Karpas-422 (cell line): Measurements from ENCODE around the gene CPED1. TPM values are rescaled to one million over a fixed set of nuclear protein-coding genes. Genes with fewer than 3 reads are reported as not detected.

ENCODE experiments used
- DNase-seq: peaks from one replicate; pipeline ENCODE4 v3.0.0-alpha.2; 2015
- H2AFZ ChIP-seq: fragments of 200-600 bp; sonication (generic); 2 replicates; pipeline ENCODE4 v1.6.1; 2014; ENCODE audit warnings: antibody characterized with exemption, low read length, mixed read lengths
- H3K27ac ChIP-seq: fragments of 200-600 bp; sonication (generic); 2 replicates; pipeline ENCODE4 v1.5.1; 2014; ENCODE audit warnings: mild to moderate bottlenecking, low read length, moderate library complexity
- H3K27me3 ChIP-seq: fragments of 200-600 bp; sonication (generic); 2 replicates; pipeline ENCODE4 v1.6.1; 2014; ENCODE audit warnings: low read length, mixed read lengths
- H3K36me3 ChIP-seq: fragments of 200-600 bp; sonication (generic); 2 replicates; pipeline ENCODE4 v1.6.1; 2014; ENCODE audit warnings: low read length, mixed read lengths; ENCODE audit not compliant: insufficient read depth
- H3K4me1 ChIP-seq: fragments of 200-600 bp; sonication (generic); 2 replicates; pipeline ENCODE4 v1.6.1; 2014; ENCODE audit warnings: mild to moderate bottlenecking, low read length, mixed read lengths
- H3K4me2 ChIP-seq: fragments of 200-600 bp; sonication (generic); 2 replicates; pipeline ENCODE4 v1.6.1; 2014; ENCODE audit warnings: low read length, low read depth, mild to moderate bottlenecking; ENCODE audit not compliant: poor library complexity, severe bottlenecking
- H3K4me3 ChIP-seq: fragments of 200-600 bp; sonication (generic); 2 replicates; pipeline ENCODE4 v1.5.1; 2014; ENCODE audit warnings: mild to moderate bottlenecking, antibody characterized with exemption, low read length, mixed read lengths
- H3K79me2 ChIP-seq: fragments of 200-600 bp; sonication (generic); 2 replicates; pipeline ENCODE4 v1.6.1; 2014; ENCODE audit warnings: mild to moderate bottlenecking, low read length, mixed read lengths
- H3K9ac ChIP-seq: fragments of 200-600 bp; sonication (generic); 2 replicates; pipeline ENCODE4 v1.6.0; 2014; ENCODE audit warnings: low read length
- H3K9me2 ChIP-seq: fragments of 200-600 bp; sonication (generic), shearing (Covaris generic); replicated peaks from 2 replicates; pipeline ENCODE4 v1.6.0; 2014; ENCODE audit warnings: mild to moderate bottlenecking, low read length, moderate library complexity; ENCODE audit not compliant: insufficient read depth
- H3K9me3 ChIP-seq: fragments of 300-700, 200-600 bp; sonication (generic); 2 replicates; pipeline ENCODE4 v1.6.1; 2014; ENCODE audit warnings: low read length, mixed read lengths
- H4K20me1 ChIP-seq: fragments of 200-600 bp; sonication (generic); 2 replicates; pipeline ENCODE4 v1.6.1; 2014; ENCODE audit warnings: mild to moderate bottlenecking, antibody characterized with exemption, low read length, low read depth; ENCODE audit not compliant: insufficient read depth
- total RNA-seq: library from RNA; depleted of rRNA; stranded (reverse); fragments of >200 nt; shearing (Covaris generic); gene quantifications from 2 replicates; pipeline ENCODE4 v1.2.3, GENCODE V29; 2014; ENCODE audit warnings: low replicate concordance

CPED1 gene
- total RNA-seq, 1 experiment from 2014 or later: 0.04 TPM

GRCh38 chr7:121336579-121336978 is 348.1 kb downstream of the CPED1 start:
- Histone ChIP-seq H4K20me1 (no peaks in the 10 kb centered on the region), H3K9ac (no peak overlapping the region), H3K79me2 (no peaks in the 10 kb centered on the region), H3K36me3 (no peaks in the 10 kb centered on the region), H3K27me3 (no peaks in the 10 kb centered on the region), H3K27ac (no peak overlapping the region), H3K4me1 (no peaks in the 10 kb centered on the region), H2AFZ (no peak overlapping the region), H3K4me3 (no peak overlapping the region), H3K9me3 (no peaks in the 10 kb centered on the region), H3K4me2 (no peak overlapping the region), H3K9me2 (no peaks in the 10 kb centered on the region)
- no peak for DNase-seq

DNA sequence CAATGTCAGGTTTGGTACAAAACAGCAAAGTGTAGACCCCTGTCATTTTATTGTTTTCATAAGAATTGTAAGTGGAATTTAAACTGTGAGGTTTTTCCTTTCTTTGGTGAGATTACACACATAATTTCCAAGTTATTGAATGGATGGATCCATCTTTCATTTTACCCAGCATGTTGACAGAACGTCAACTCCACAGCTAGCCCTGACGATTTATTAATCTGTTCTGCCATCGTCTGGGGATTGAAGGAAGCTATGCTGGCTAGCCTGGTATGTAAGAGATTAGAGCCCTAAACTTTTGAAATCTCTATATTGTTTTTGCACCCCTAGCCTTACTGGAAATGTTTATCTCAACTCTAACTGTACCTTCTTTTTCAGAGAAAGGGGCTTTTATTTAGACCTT is 348.9 kb downstream of the CPED1 start:
- no peak overlapping the region for H2AFZ ChIP-seq
- no peak overlapping the region for H3K9ac ChIP-seq
- H3K4me1 ChIP-seq: no peaks in the 10 kb centered on the region
- H3K36me3 ChIP-seq: no peaks in the 10 kb centered on the region
- DNase-seq: peak; percentile 45
- no peaks in the 10 kb centered on the region for H3K79me2 ChIP-seq
- no peaks in the 10 kb centered on the region for H4K20me1 ChIP-seq
- H3K9me3 ChIP-seq: no peaks in the 10 kb centered on the region
- H3K27me3 ChIP-seq: no peaks in the 10 kb centered on the region
- H3K9me2 ChIP-seq: no peaks in the 10 kb centered on the region
- H3K4me3 ChIP-seq: no peak overlapping the region
- H3K4me2 ChIP-seq: no peak overlapping the region
- no peak overlapping the region for H3K27ac ChIP-seq

DNA sequence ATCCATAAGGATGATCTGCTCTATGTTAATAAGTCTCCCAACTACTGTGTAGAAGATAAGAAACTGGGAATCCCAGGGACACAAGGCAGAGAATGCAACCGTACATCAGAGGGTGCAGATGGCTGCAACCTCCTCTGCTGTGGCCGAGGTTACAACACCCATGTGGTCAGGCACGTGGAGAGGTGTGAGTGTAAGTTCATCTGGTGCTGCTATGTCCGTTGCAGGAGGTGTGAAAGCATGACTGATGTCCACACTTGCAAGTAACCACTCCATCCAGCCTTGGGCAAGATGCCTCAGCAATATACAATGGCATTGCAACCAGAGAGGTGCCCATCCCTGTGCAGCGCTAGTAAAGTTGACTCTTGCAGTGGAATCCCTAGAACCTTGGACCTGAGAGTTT is 350.6 kb downstream of the CPED1 start:
- Histone ChIP-seq H3K27ac (no peak overlapping the region), H4K20me1 (no peaks in the 10 kb centered on the region), H3K27me3 (no peaks in the 10 kb centered on the region), H3K4me1 (no peaks in the 10 kb centered on the region), H3K4me2 (no peak overlapping the region), H3K79me2 (no peaks in the 10 kb centered on the region), H3K9ac (no peak overlapping the region), H3K9me2 (no peaks in the 10 kb centered on the region), H3K4me3 (no peak overlapping the region), H3K36me3 (no peaks in the 10 kb centered on the region), H3K9me3 (no peaks in the 10 kb centered on the region), H2AFZ (no peak overlapping the region)
- DNase-seq: no peak

DNA sequence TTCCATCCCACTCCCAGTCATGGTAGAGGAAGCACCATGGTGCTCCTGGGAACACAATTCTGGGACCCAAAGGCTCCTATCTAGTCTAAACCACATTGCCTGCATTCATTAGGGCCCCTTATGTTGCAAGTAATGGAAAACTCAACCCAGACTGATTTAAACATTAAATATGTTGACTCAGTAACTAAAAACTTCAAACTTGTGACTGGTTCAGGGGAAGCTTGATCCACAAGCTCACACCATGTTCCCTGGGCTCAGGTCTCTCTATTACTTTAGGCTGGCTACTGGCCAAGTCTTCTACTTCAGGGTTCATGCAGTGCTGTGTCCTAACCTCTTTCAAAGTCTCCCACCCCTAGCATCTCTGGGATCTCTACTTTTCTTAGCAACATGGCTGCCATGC is 353.4 kb downstream of the CPED1 start:
- no peak overlapping the region for H3K4me3 ChIP-seq
- no peaks in the 10 kb centered on the region for H4K20me1 ChIP-seq
- H2AFZ ChIP-seq: no peak overlapping the region
- H3K9ac ChIP-seq: no peak overlapping the region
- H3K27ac ChIP-seq: no peak overlapping the region
- H3K9me2 ChIP-seq: no peaks in the 10 kb centered on the region
- H3K4me1 ChIP-seq: no peaks in the 10 kb centered on the region
- H3K9me3 ChIP-seq: no peaks in the 10 kb centered on the region
- no peaks in the 10 kb centered on the region for H3K36me3 ChIP-seq
- no peaks in the 10 kb centered on the region for H3K27me3 ChIP-seq
- no peak for DNase-seq
- H3K4me2 ChIP-seq: no peak overlapping the region
- H3K79me2 ChIP-seq: no peaks in the 10 kb centered on the region

- no peak overlapping the region for H3K4me3 ChIP-seq
These were observed 354.1 kb downstream of the CPED1 start for GRCh38 chr7:121342631-121343030.

DNA sequence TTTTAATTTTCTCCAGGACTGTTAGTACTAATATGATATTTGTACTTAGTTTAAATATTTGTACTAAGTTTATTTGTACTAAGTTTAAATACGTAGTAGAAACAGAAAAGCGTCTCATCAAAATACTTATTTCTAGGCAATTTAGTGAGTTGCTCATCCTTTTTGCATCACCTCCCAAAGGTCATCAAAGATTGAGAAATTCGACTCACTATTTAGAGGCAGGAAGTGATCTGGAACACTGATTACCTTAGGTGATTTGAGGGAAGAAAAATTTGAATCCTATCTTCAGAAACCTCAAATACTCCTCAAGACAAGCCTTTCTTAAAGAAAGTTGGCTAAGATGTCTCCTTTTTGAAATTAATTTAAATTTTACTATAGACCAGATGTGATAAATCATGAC is 354.8 kb downstream of the CPED1 start:
- Histone ChIP-seq H3K27me3 (no peaks in the 10 kb centered on the region), H3K79me2 (no peaks in the 10 kb centered on the region), H3K4me2 (no peak overlapping the region)

More at GRCh38 chr7:121342631-121343030, 354.1 kb downstream of the CPED1 start:
- no peak for DNase-seq
- Histone ChIP-seq H3K9me2 (no peaks in the 10 kb centered on the region), H3K36me3 (no peaks in the 10 kb centered on the region), H3K4me1 (no peaks in the 10 kb centered on the region), H4K20me1 (no peaks in the 10 kb centered on the region), H3K27me3 (no peaks in the 10 kb centered on the region), H3K79me2 (no peaks in the 10 kb centered on the region), H3K9me3 (no peaks in the 10 kb centered on the region), H2AFZ (no peak overlapping the region), H3K4me2 (no peak overlapping the region), H3K9ac (no peak overlapping the region), H3K27ac (no peak overlapping the region)

GRCh38 chr7:121344093-121344492 is 355.6 kb downstream of the CPED1 start:
- no peaks in the 10 kb centered on the region for H3K36me3 ChIP-seq
- no peak overlapping the region for H3K27ac ChIP-seq
- no peak overlapping the region for H3K9ac ChIP-seq
- H3K9me2 ChIP-seq: no peaks in the 10 kb centered on the region
- no peaks in the 10 kb centered on the region for H3K27me3 ChIP-seq
- H4K20me1 ChIP-seq: no peaks in the 10 kb centered on the region
- no peak for DNase-seq
- no peak overlapping the region for H3K4me2 ChIP-seq
- H3K9me3 ChIP-seq: no peaks in the 10 kb centered on the region
- H3K4me1 ChIP-seq: no peaks in the 10 kb centered on the region
- no peak overlapping the region for H2AFZ ChIP-seq
- no peak overlapping the region for H3K4me3 ChIP-seq
- no peaks in the 10 kb centered on the region for H3K79me2 ChIP-seq

More for the DNA sequence above, 354.8 kb downstream of the CPED1 start:
- Histone ChIP-seq H3K4me1 (no peaks in the 10 kb centered on the region), H2AFZ (no peak overlapping the region), H3K27ac (no peak overlapping the region), H3K36me3 (no peaks in the 10 kb centered on the region), H4K20me1 (no peaks in the 10 kb centered on the region), H3K9me2 (no peaks in the 10 kb centered on the region), H3K9me3 (no peaks in the 10 kb centered on the region), H3K4me3 (no peak overlapping the region), H3K9ac (no peak overlapping the region)
- DNase-seq: no peak

- no peak for DNase-seq
- H3K9ac ChIP-seq: no peak overlapping the region
These were observed 356.0 kb downstream of the CPED1 start for GRCh38 chr7:121344497-121344896.

More at GRCh38 chr7:121344497-121344896, 356.0 kb downstream of the CPED1 start:
- no peak overlapping the region for H3K27ac ChIP-seq
- H3K4me1 ChIP-seq: no peaks in the 10 kb centered on the region
- no peaks in the 10 kb centered on the region for H3K9me2 ChIP-seq
- no peaks in the 10 kb centered on the region for H3K79me2 ChIP-seq
- H3K9me3 ChIP-seq: no peaks in the 10 kb centered on the region
- H3K27me3 ChIP-seq: no peaks in the 10 kb centered on the region
- no peak overlapping the region for H3K4me3 ChIP-seq
- H2AFZ ChIP-seq: no peak overlapping the region
- no peaks in the 10 kb centered on the region for H4K20me1 ChIP-seq
- no peak overlapping the region for H3K4me2 ChIP-seq
- no peaks in the 10 kb centered on the region for H3K36me3 ChIP-seq
